RWPE1 (cell line): ENCODE data around the gene GABRG2.

ENCODE experiments used
- CTCF ChIA-PET: fragments of 350-600 bp; sonication (Branson Sonifier 250); formaldehyde crosslinking; extraction: SDS; loops from one replicate; lab custom pipeline; 2021; lab: Yijun Ruan, JAX
- POLR2A ChIA-PET: fragments of 400-600 bp; formaldehyde crosslinking; extraction: SDS; loops from one replicate; lab custom pipeline; 2020; ENCODE audit warnings: antibody characterized with exemption; ENCODE audit not compliant: low non-redundant PET; lab: Yijun Ruan, JAX
- DNase-seq: peaks from one replicate; pipeline ENCODE4 v3.0.0; 2012; ENCODE audit warnings: low spot score
- H3K27ac ChIP-seq: fragments of 450-650 bp; 2 replicates; pipeline ENCODE4 v1.5.1; 2017
- CTCF ChIP-seq: fragments of 450-650 bp; conservative IDR thresholded peaks from 2 replicates; pipeline ENCODE4 v1.5.1; 2017; ENCODE audit warnings: low read depth, mild to moderate bottlenecking

The GABRG2 gene

GRCh38 chr5:162202285-162202880, 134.8 kb downstream of the GABRG2 start:
- POLR2A ChIA-PET, result no interaction called here
- TF ChIP-seq CTCF, result no peak
- CTCF ChIA-PET, result interaction anchor here (0.6 kb wide), 1 partner anchor 714 kb away, joined by 3 read pairs; no protein-coding TSS in a partner anchor
- H3K27ac ChIP-seq, result no peak overlapping the region
- DNase-seq, result no peak
